SH-SY5Y (cell line): Measurements from ENCODE around the gene SYCN.

Source experiments
- GATA2 ChIP-seq: IDR thresholded peaks from 2 replicates; pipeline ENCODE4 v1.6.1; 2011; ENCODE audit warnings: mild to moderate bottlenecking, low read depth, low read length
- GATA3 ChIP-seq: IDR thresholded peaks from 2 replicates; pipeline ENCODE4 v1.6.1; 2011; ENCODE audit warnings: low read depth, mild to moderate bottlenecking, low read length, moderate library complexity

GRCh38 chr19:39203372-39204341 lies at the start of gene SYCN:
- TF ChIP-seq GATA2 = no peak
- no peak for TF ChIP-seq GATA3
